Upper lobe of right lung (tissue), 1 donor: Measurements from ENCODE around the gene CHRNA7. TPM values are rescaled to one million over a fixed set of nuclear protein-coding genes. Genes with fewer than 3 reads are reported as not detected.

Experiments
- ATAC-seq: fragments of 200-7000 bp; cut with Tn5 transposase; one replicate; pipeline ENCODE4 v1.9.1; 2020; ENCODE audit warnings: mild to moderate bottlenecking, moderate library complexity
- DNase-seq: peaks from one replicate; pipeline ENCODE4 v3.0.0-alpha.2; 2020
- H3K27ac ChIP-seq: fragments of 200-600 bp; one replicate; pipeline ENCODE4 v1.8.0; 2022
- H3K27me3 ChIP-seq: fragments of 200-600 bp; one replicate; pipeline ENCODE4 v1.8.0; 2022; ENCODE audit warnings: mild to moderate bottlenecking
- H3K36me3 ChIP-seq: fragments of 200-600 bp; one replicate; pipeline ENCODE4 v1.8.0; 2022
- H3K4me1 ChIP-seq: fragments of 200-600 bp; one replicate; pipeline ENCODE4 v1.8.0; 2022
- H3K4me3 ChIP-seq: fragments of 200-600 bp; one replicate; pipeline ENCODE4 v1.8.0; 2022; ENCODE audit warnings: mild to moderate bottlenecking
- H3K9me3 ChIP-seq: fragments of 200-600 bp; one replicate; pipeline ENCODE4 v1.8.0; 2022
- intact Hi-C: fragments of 100-400 bp; cut with DNase I; formaldehyde crosslinking; loops from one replicate; pipeline ENCODE4 v1.11.0; 2022
- total RNA-seq: library from RNA; stranded (reverse); fragmentation: NEBNext Ultra II Directional; extraction: Animal tissue kit (Norgen Biotek cat#: 25700); gene quantifications from one replicate; pipeline ENCODE4 v1.2.1, GENCODE V29; 2021
- TF ChIP-seq, protein P1 (sequence below): fragments of 200-600 bp; IDR thresholded peaks from one replicate; pipeline ENCODE4 v1.8.0; 2022; ENCODE audit warnings: antibody characterized with exemption
- donor health status: DM: no; HTN: yes; CAD: no; lungs with severe emphysema.

Gene CHRNA7
- total RNA-seq, 1 donor from 2014 or later: 0.75 TPM

DNA sequence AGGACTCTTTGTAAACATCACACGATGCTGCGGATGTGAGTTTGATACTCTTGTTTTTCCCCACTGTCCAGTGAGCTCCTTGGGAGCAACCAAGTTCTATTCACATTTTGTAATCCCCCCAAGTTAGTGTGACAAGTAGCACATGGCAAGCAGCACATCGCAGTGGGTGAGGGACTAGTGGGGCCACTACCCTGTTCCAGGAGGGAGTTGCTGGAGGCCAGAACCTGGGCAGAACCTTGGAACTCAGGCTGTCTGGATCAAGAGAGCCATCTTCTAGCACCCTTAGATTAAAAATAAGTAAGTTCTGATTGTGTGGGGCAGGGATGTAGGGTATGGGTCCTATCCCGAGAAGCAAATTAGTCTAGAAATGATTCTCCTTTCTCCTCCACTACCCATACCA lies 91.7 kb downstream of the CHRNA7 start:
- TF ChIP-seq, protein P1, sequence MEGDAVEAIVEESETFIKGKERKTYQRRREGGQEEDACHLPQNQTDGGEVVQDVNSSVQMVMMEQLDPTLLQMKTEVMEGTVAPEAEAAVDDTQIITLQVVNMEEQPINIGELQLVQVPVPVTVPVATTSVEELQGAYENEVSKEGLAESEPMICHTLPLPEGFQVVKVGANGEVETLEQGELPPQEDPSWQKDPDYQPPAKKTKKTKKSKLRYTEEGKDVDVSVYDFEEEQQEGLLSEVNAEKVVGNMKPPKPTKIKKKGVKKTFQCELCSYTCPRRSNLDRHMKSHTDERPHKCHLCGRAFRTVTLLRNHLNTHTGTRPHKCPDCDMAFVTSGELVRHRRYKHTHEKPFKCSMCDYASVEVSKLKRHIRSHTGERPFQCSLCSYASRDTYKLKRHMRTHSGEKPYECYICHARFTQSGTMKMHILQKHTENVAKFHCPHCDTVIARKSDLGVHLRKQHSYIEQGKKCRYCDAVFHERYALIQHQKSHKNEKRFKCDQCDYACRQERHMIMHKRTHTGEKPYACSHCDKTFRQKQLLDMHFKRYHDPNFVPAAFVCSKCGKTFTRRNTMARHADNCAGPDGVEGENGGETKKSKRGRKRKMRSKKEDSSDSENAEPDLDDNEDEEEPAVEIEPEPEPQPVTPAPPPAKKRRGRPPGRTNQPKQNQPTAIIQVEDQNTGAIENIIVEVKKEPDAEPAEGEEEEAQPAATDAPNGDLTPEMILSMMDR: no peak
- no peaks in the 10 kb centered on the region for H3K36me3 ChIP-seq
- H3K27ac ChIP-seq: no peak overlapping the region
- H3K9me3 ChIP-seq: no peaks in the 10 kb centered on the region
- H3K27me3 ChIP-seq: no peaks in the 10 kb centered on the region
- intact Hi-C loops: no loop called here
- H3K4me1 ChIP-seq: no peaks in the 10 kb centered on the region
- DNase-seq (peak; percentile 8), ATAC-seq (no peak)
- H3K4me3 ChIP-seq: no peak overlapping the region

DNA sequence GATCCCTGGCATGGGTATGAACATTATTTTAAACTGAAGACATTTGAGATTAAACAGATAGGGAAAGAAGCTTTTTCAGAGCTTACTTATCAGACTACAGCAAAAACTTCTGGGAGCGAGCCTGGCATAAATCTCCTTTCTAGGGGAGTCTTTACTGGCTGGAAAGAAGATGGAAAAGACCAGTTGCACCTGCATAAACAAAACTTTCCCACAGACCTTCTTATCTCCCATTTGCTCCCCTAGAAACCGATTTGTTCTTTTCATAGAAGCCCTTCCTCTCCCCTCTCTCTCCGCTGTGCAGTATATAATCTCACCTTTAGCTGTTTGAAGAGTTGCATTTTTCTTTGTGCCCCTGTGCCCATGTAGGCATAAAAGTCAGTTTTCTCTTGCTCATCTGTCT lies 93.2 kb downstream of the CHRNA7 start:
- Histone ChIP-seq H3K27ac (no peak overlapping the region), H3K9me3 (no peaks in the 10 kb centered on the region), H3K36me3 (no peaks in the 10 kb centered on the region), H3K27me3 (no peaks in the 10 kb centered on the region), H3K4me1 (no peaks in the 10 kb centered on the region), H3K4me3 (no peak overlapping the region)
- ATAC-seq (no peak), DNase-seq (no peak)
- intact Hi-C loops: no loop called here
- TF ChIP-seq, protein P1: no peak

DNA sequence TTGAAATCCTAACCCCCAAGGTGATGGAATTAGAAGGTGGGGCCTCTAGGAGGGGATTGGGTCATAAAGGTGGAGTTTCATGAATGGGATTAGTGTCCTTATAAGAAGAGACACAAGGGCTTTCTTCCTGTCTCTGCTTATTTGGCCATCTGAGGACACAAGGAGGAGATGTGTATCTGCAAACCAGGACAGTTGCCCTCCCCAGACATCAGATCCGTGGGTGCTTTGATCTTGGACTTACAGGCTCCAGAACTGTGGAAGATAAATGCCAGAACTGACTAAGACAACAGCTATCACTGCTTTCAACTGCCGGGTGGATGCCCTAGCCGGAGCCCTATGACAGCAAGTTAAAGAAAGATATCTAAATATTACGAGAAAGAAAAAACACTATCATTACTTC lies 94.4 kb downstream of the CHRNA7 start:
- DNase-seq: peak; percentile 3
- TF ChIP-seq, protein P1: no peak
- Histone ChIP-seq H3K4me1 (no peaks in the 10 kb centered on the region), H3K9me3 (no peaks in the 10 kb centered on the region), H3K27ac (no peak overlapping the region), H3K36me3 (no peaks in the 10 kb centered on the region), H3K4me3 (no peak overlapping the region), H3K27me3 (no peaks in the 10 kb centered on the region)
- no peak for ATAC-seq
- intact Hi-C loops: no loop called here

DNA sequence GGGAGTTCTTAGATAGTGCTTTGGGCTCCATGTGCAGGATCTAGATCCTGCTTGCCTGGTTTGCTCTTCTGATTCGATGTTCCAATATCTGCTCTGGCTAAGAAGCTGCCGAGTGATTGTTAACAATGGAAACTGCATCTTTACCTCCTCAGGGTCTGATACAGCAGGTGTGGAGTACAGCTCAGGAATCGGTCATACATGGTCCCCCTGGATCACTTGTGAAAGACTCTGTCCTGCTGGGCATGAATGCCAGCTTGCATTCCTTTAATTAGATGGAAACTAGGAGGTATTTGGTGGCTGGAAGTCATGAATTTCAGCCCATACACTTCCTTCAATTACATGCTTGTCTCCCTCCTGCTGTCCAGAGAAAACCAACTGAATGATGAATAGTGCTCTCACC lies 95.3 kb downstream of the CHRNA7 start:
- H3K27me3 ChIP-seq: no peaks in the 10 kb centered on the region
- H3K36me3 ChIP-seq: no peaks in the 10 kb centered on the region
- H3K9me3 ChIP-seq: no peaks in the 10 kb centered on the region
- DNase-seq: no peak
- no peaks in the 10 kb centered on the region for H3K4me1 ChIP-seq
- H3K27ac ChIP-seq: no peak overlapping the region
- no peak overlapping the region for H3K4me3 ChIP-seq
- TF ChIP-seq, protein P1: no peak
- ATAC-seq: no peak
- intact Hi-C loops: no loop called here

DNA sequence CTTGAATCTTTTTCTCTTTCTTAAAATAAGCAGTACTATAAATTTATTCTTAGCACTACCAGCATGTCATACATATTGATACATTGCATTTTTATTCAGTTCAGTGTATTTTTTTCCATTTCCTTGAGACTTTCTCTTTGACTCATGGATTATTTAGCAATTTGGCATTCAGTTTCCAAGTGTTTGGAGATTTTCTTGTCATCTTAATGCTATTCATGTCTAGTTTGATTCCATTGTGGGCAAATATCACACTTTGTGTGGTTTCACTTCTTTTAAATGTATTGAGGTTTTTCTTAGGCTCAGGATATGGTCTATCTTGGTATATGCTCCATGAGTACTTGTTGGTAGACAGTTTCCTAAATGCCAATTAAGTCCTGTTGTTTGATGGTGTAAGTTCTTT lies 99.5 kb downstream of the CHRNA7 start:
- no peaks in the 10 kb centered on the region for H3K27me3 ChIP-seq
- no peak for ATAC-seq
- H3K36me3 ChIP-seq: no peaks in the 10 kb centered on the region
- H3K4me1 ChIP-seq: no peaks in the 10 kb centered on the region
- no peak overlapping the region for H3K27ac ChIP-seq
- intact Hi-C loops: no loop called here
- no peak overlapping the region for H3K4me3 ChIP-seq
- TF ChIP-seq, protein P1: no peak
- H3K9me3 ChIP-seq: no peaks in the 10 kb centered on the region
- DNase-seq: no peak

DNA sequence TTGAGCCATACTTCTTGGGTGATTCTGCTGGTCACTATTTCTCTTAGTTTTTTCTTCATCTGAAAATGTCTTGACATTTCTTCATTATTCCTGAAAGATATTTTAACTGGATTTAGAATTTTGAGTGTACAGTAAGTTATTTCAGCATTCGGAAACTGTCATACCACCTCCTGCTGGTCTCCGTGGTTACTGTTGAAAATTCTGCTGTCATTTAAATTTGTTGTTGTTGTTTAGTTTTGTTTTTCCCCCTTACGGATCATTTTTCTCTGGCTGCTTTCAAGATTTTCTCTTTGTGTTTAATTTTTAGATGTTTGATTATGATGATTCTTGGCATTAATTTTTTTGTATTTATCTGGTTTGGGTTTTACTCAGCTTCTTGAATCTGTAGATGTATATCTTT lies 100.5 kb downstream of the CHRNA7 start:
- TF ChIP-seq, protein P1: no peak
- DNase-seq (no peak), ATAC-seq (no peak)
- no peaks in the 10 kb centered on the region for H3K27me3 ChIP-seq
- H3K36me3 ChIP-seq: no peaks in the 10 kb centered on the region
- no peak overlapping the region for H3K4me3 ChIP-seq
- H3K4me1 ChIP-seq: no peaks in the 10 kb centered on the region
- intact Hi-C loops: no loop called here
- no peaks in the 10 kb centered on the region for H3K9me3 ChIP-seq
- no peak overlapping the region for H3K27ac ChIP-seq
